GM23338 (cell line): ENCODE measurements around the gene STAM. TPM values are rescaled to one million over a fixed set of nuclear protein-coding genes. Genes with fewer than 3 reads are reported as not detected.

Experiments used
- ATAC-seq: fragments of 200-7000 bp; cut with Tn5 transposase; 3 replicates; pipeline ENCODE4 v1.9.1; 2020
- DNase-seq: peaks from one replicate; pipeline ENCODE4 v3.0.0-alpha.2; 2015; ENCODE audit warnings: low spot score
- H2AFZ ChIP-seq: fragments of 200-600 bp; sonication (generic); 2 replicates; pipeline ENCODE4 v1.8.0; 2016; ENCODE audit warnings: antibody characterized with exemption, mild to moderate bottlenecking, moderate library complexity
- H3F3A ChIP-seq: fragments of 200-600 bp; sonication (generic); replicated peaks from 2 replicates; pipeline ENCODE4 v1.8.0; 2017; ENCODE audit warnings: antibody characterized with exemption, mixed run types, low read depth
- H3K27ac ChIP-seq: fragments of 200-600 bp; sonication (generic); 2 replicates; pipeline ENCODE4 v1.6.1; 2016; ENCODE audit warnings: low read depth
- H3K27me3 ChIP-seq: fragments of 200-600 bp; sonication (generic); 2 replicates; pipeline ENCODE4 v1.8.0; 2016; ENCODE audit warnings: mild to moderate bottlenecking, mixed run types, moderate library complexity; ENCODE audit not compliant: insufficient read depth
- H3K36me3 ChIP-seq: fragments of 200-600 bp; sonication (generic); 2 replicates; pipeline ENCODE4 v1.8.0; 2016; ENCODE audit warnings: mild to moderate bottlenecking; ENCODE audit not compliant: insufficient read depth
- H3K4me1 ChIP-seq: fragments of 200-600 bp; sonication (generic); 2 replicates; pipeline ENCODE4 v1.8.0; 2016; ENCODE audit warnings: mild to moderate bottlenecking, moderate library complexity; ENCODE audit not compliant: insufficient read depth
- H3K4me2 ChIP-seq: fragments of 200-600 bp; sonication (generic); 2 replicates; pipeline ENCODE4 v1.7.1; 2017; ENCODE audit warnings: mixed run types
- H3K4me3 ChIP-seq: fragments of 200-600 bp; sonication (generic); 2 replicates; pipeline ENCODE4 v1.6.1; 2016; ENCODE audit warnings: mixed run types
- H3K79me2 ChIP-seq: fragments of 200-600 bp; sonication (generic); replicated peaks from 2 replicates; pipeline ENCODE4 v1.8.0; 2017; ENCODE audit warnings: mild to moderate bottlenecking; ENCODE audit not compliant: insufficient read depth
- H3K9me2 ChIP-seq: fragments of 200-600 bp; sonication (generic); 2 replicates; pipeline ENCODE4 v1.8.0; 2017; ENCODE audit not compliant: insufficient read depth
- H4K20me1 ChIP-seq: fragments of 200-600 bp; sonication (generic); replicated peaks from 2 replicates; pipeline ENCODE4 v1.8.0; 2017; ENCODE audit warnings: mild to moderate bottlenecking; ENCODE audit not compliant: insufficient read depth
- H3K27ac Mint-ChIP-seq: 2 replicates; pipeline ENCODE4 v1.8.0; 2020; ENCODE audit warnings: inconsistent platforms, mild to moderate bottlenecking, moderate library complexity, mixed read lengths
- H3K27me3 Mint-ChIP-seq: 3 replicates; pipeline ENCODE4 v1.8.0; 2022; ENCODE audit warnings: low read depth, mild to moderate bottlenecking, moderate library complexity, mixed read lengths, inconsistent platforms; ENCODE audit not compliant: insufficient read depth, poor library complexity
- H3K36me3 Mint-ChIP-seq: 3 replicates; pipeline ENCODE4 v1.8.0; 2021; ENCODE audit warnings: low read depth, mild to moderate bottlenecking, inconsistent platforms, moderate library complexity, mixed read lengths
- H3K4me1 Mint-ChIP-seq: 3 replicates; pipeline ENCODE4 v1.8.0; 2020; ENCODE audit warnings: mild to moderate bottlenecking, inconsistent platforms, mixed read lengths
- H3K4me3 Mint-ChIP-seq: 3 replicates; pipeline ENCODE4 v1.8.0; 2021; ENCODE audit warnings: moderate library complexity, mild to moderate bottlenecking, inconsistent platforms, mixed read lengths
- H3K9me3 Mint-ChIP-seq: 3 replicates; pipeline ENCODE4 v1.8.0; 2020; ENCODE audit warnings: moderate library complexity, mild to moderate bottlenecking, inconsistent platforms, mixed read lengths
- CREB1 ChIP-seq: fragments of 250-450 bp; sonication (Bioruptor Pico); IDR thresholded peaks from 2 replicates; pipeline ENCODE4 v1.5.0; 2020; ENCODE audit warnings: low read depth, mild to moderate bottlenecking, moderate library complexity
- REST ChIP-seq: IDR thresholded peaks from one replicate; pipeline ENCODE4 v1.6.1; 2018; ENCODE audit warnings: antibody characterized with exemption; ENCODE audit not compliant: unreplicated experiment
- ZNF114 ChIP-seq: fragments of 250-450 bp; sonication (Bioruptor Pico); IDR thresholded peaks from 2 replicates; pipeline ENCODE4 v1.5.0; 2020; ENCODE audit warnings: mild to moderate bottlenecking, moderate library complexity
- ZNF462 ChIP-seq: fragments of 250-450 bp; sonication (Bioruptor Pico); IDR thresholded peaks from 2 replicates; pipeline ENCODE4 v1.5.0; 2020; ENCODE audit warnings: mild to moderate bottlenecking, moderate library complexity
- polyA plus RNA-seq: library from polyadenylated mRNA; unstranded; fragments of >200 nt; fragmentation: Nextera tagmentation; extraction: Ambion mirVana; gene quantifications from 2 replicates; pipeline ENCODE4 v1.2.1, GENCODE V29; 2016
- total RNA-seq: library from RNA; depleted of rRNA; stranded (reverse); fragments of >200 nt; shearing (Covaris generic); gene quantifications from 2 replicates; pipeline ENCODE4 v1.2.3, GENCODE V29; 2014

Gene STAM
- total and polyA plus RNA-seq, 2 experiments from 2014 or later: 28.8 to 40.5 TPM

DNA sequence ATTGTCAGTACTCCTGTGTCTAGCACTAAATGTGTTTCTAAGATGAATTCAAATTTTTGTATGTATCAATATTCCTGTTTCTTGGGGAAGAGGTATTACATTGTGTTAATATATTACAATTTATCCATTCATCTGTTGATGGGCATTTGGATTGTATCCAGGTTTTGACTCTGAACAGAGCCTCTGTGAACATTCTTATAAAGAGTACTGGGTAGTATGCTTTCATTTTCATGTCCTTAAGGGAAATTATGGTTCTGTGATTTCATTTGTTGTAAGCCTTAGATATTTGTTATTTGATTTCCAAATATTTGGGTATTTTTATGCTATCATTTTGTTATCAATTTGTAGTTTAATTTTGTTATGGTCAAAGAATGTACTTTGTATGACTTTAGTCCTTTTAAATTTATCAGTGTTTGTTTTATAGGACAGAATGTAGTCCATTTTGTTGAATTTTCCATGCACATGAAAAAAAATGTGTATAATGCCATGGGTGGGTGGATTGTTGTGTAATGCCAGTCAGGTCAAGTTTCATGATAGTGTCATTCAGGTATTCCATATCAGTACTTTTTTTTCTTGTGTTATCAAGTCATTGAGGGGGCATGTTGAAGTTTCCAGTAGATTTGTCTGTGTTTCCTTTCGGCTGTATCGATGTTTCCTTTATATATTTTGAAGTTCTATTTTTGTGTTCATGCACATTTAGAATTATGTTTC lies 38.4 kb downstream of the STAM start (continued):
- no peak for TF ChIP-seq ZNF462

- peaks cover 1% of the 10 kb centered on the region for H3K27me3 Mint-ChIP-seq
- Histone ChIP-seq H3K9me2 (no peaks in the 10 kb centered on the region), H3F3A (no peaks in the 10 kb centered on the region), H3K4me1 (peaks cover 9% of the 10 kb centered on the region; the same call in 1 of the 2 replicates), H2AFZ (no peak overlapping the region), H3K27ac (no peak overlapping the region), H3K4me3 (no peak overlapping the region), H3K36me3 (no peaks in the 10 kb centered on the region), H3K27me3 (no peaks in the 10 kb centered on the region), H4K20me1 (no peaks in the 10 kb centered on the region), H3K79me2 (peaks cover 82% of the 10 kb centered on the region), H3K4me2 (no peak overlapping the region)
- 0 out of 2 replicates have a peak overlapping the region, but pooled peaks have one; percentile 10 for H3K27ac Mint-ChIP-seq
- no peak for DNase-seq
- no peak for ATAC-seq
- H3K4me1 Mint-ChIP-seq: peaks cover 21% of the 10 kb centered on the region
- H3K4me3 Mint-ChIP-seq: no peak overlapping the region
- no peaks in the 10 kb centered on the region for H3K9me3 Mint-ChIP-seq
- H3K36me3 Mint-ChIP-seq: peaks cover 3% of the 10 kb centered on the region; the same call in 1 of the 3 replicates
- no peak for TF ChIP-seq ZNF114 (CRISPR knock-in tag)
- no peak for TF ChIP-seq ZNF462
- no peak for TF ChIP-seq REST
- no peak for TF ChIP-seq CREB1 (CRISPR knock-in tag)
These were observed 39.6 kb downstream of the STAM start for GRCh38 chr10:17683541-17683940.
